ENCODE data around the gene PRICKLE1.

- TF ChIP-seq MAX (IDR thresholded peaks at IDR 0.05; ENCODE audit: low read depth, low read length), result no peak
- TF ChIP-seq CTCF (IDR thresholded peaks at IDR 0.05; ENCODE audit: low read depth, low read length), result no peak
These were observed 47.4 kb upstream of the PRICKLE1 start for GRCh38 chr12:42636993-42637392.

Measured in NB4 (cell line).